CD4-positive, alpha-beta T cell (primary cell): ENCODE measurements around the gene CASP1. TPM values are rescaled to one million over a fixed set of nuclear protein-coding genes. Genes with fewer than 3 reads are reported as not detected.

Experiments used
- ATAC-seq: fragments of 200-7000 bp; cut with Tn5 transposase; one replicate; pipeline ENCODE4 v1.10.0; 2022; ENCODE audit warnings: mild to moderate bottlenecking; ENCODE audit not compliant: poor library complexity
- CTCF ChIA-PET: fragments of 350-600 bp; sonication (Branson Sonifier 250); formaldehyde crosslinking; loops from one replicate; lab custom pipeline; 2021; ENCODE audit warnings: antibody characterized with exemption, inconsistent platforms; lab: Charles Lee
- POLR2A ChIA-PET: fragments of 350-600 bp; sonication (Branson Sonifier 250); formaldehyde crosslinking; loops from one replicate; lab custom pipeline; 2021; ENCODE audit warnings: antibody characterized with exemption, inconsistent platforms; lab: Charles Lee
- DNase-seq, 14 experiments: peaks; one replicate each; pipeline ENCODE4 v3.0.0-alpha.2; 2013 to 2020; ENCODE audit warnings: mixed read lengths in 2 of 14
- H3K27ac ChIP-seq, 2 donors: one replicate each; pipeline versions ENCODE4 v1.5.1 to v1.7.0; 2013; ENCODE audit warnings: low read length in 2 of 2, low read depth in 1 of 2, mild to moderate bottlenecking in 1 of 2
- H3K27me3 ChIP-seq, 2 experiments: 1 replicate in 1 of 2; 2 replicates in 1 of 2; pipeline versions ENCODE4 v1.6.1 to v1.7.0; 2013; ENCODE audit warnings: low read length in 2 of 2, control low read depth in 1 of 2, mild to moderate bottlenecking in 1 of 2, moderate library complexity in 1 of 2; ENCODE audit not compliant: insufficient read depth in 2 of 2, control insufficient read depth in 1 of 2
- H3K36me3 ChIP-seq: one replicate; pipeline ENCODE4 v1.6.1; 2013; ENCODE audit warnings: low read length, control low read depth; ENCODE audit not compliant: insufficient read depth
- H3K4me1 ChIP-seq: one replicate; pipeline ENCODE4 v1.6.1; 2013; ENCODE audit warnings: low read length, control low read depth; ENCODE audit not compliant: insufficient read depth
- H3K4me3 ChIP-seq: one replicate; pipeline ENCODE4 v1.5.1; 2013; ENCODE audit warnings: mild to moderate bottlenecking, low read length, moderate library complexity
- H3K9me3 ChIP-seq, 2 experiments: 1 replicate in 1 of 2; 2 replicates in 1 of 2; pipeline versions ENCODE4 v1.6.1 to v1.7.0; 2013; ENCODE audit warnings: low read length in 2 of 2, mild to moderate bottlenecking in 2 of 2, control low read depth in 1 of 2, moderate library complexity in 1 of 2; ENCODE audit not compliant: control insufficient read depth in 1 of 2, insufficient read depth in 1 of 2
- H3K27ac Mint-ChIP-seq: one replicate; pipeline ENCODE4 v1.8.0; 2020; ENCODE audit warnings: mixed read lengths
- H3K27me3 Mint-ChIP-seq: one replicate; pipeline ENCODE4 v1.8.0; 2021; ENCODE audit warnings: mixed read lengths
- H3K36me3 Mint-ChIP-seq: one replicate; pipeline ENCODE4 v1.8.0; 2021; ENCODE audit warnings: low read depth, mixed read lengths
- H3K4me1 Mint-ChIP-seq: one replicate; pipeline ENCODE4 v1.8.0; 2021; ENCODE audit warnings: low read depth, mixed read lengths
- H3K4me3 Mint-ChIP-seq: one replicate; pipeline ENCODE4 v1.8.0; 2020; ENCODE audit warnings: mild to moderate bottlenecking, mixed read lengths
- H3K9me3 Mint-ChIP-seq: one replicate; pipeline ENCODE4 v1.8.0; 2020; ENCODE audit warnings: mixed read lengths
- CTCF ChIP-seq: fragments of 200-600 bp; IDR thresholded peaks from one replicate; pipeline ENCODE4 v1.8.0; 2022; ENCODE audit warnings: antibody characterized with exemption, mild to moderate bottlenecking
- intact Hi-C, 2 experiments: fragments of 100-400 bp; cut with DNase I in 1 of 2; cut with micrococcal nuclease in 1 of 2; formaldehyde crosslinking; loops; one replicate each; pipeline versions ENCODE4 v1.15.1 to v1.9.0; 2023 to 2025; cut with DNase I, micrococcal nuclease
- total RNA-seq, 174 experiments: library from RNA in 2 of 174; stranded (reverse) in 2 of 174; gene quantifications; one replicate each; pipeline ENCODE4 v1.2.3 and lab custom pipeline; 2021 to 2026

CASP1 gene
- total RNA-seq, 2 experiments from 2014 or later = 15.6 to 17.6 TPM

- ChIA-PET CTCF (no interaction called here), POLR2A (interaction anchor here (1.5 kb wide), 1 partner anchor 21 kb away, joined by 3 read pairs; no protein-coding TSS in a partner anchor)
- Mint-ChIP-seq H3K4me3 (no peak overlapping the region), H3K27ac (no peak overlapping the region), H3K4me1 (no peaks in the 10 kb centered on the region), H3K27me3 (no peaks in the 10 kb centered on the region), H3K36me3 (no peaks in the 10 kb centered on the region), H3K9me3 (no peaks in the 10 kb centered on the region)
- ATAC-seq = no peak
- no peaks in the 10 kb centered on the region for H3K9me3 ChIP-seq
- intact Hi-C loops = no loop called here
- no peak for DNase-seq
- no peak overlapping the region for H3K4me3 ChIP-seq
- peaks cover 4% of the 10 kb centered on the region for H3K36me3 ChIP-seq
- H3K4me1 ChIP-seq = no peaks in the 10 kb centered on the region
- TF ChIP-seq CTCF = no peak
- H3K27me3 ChIP-seq = no peaks in the 10 kb centered on the region
- no peak overlapping the region for H3K27ac ChIP-seq
Observed at GRCh38 chr11:105056446-105056845, 21.5 kb upstream of the CASP1 start.

- DNase-seq = no peak
- H3K9me3 Mint-ChIP-seq = no peaks in the 10 kb centered on the region
- intact Hi-C loops = no loop called here
Observed at GRCh38 chr11:105054723-105055493, 20.0 kb upstream of the CASP1 start.

GRCh38 chr11:105052487-105052886 is 17.5 kb upstream of the CASP1 start:
- Histone ChIP-seq H3K27me3 (no peaks in the 10 kb centered on the region), H3K4me3 (no peak overlapping the region), H3K4me1 (no peaks in the 10 kb centered on the region), H3K36me3 (no peaks in the 10 kb centered on the region), H3K27ac (no peak overlapping the region), H3K9me3 (no peaks in the 10 kb centered on the region)
- CTCF ChIA-PET = no interaction called here
- no peaks in the 10 kb centered on the region for H3K27me3 Mint-ChIP-seq
- DNase-seq = no peak
- no peaks in the 10 kb centered on the region for H3K9me3 Mint-ChIP-seq
- H3K36me3 Mint-ChIP-seq = no peaks in the 10 kb centered on the region
- no peak overlapping the region for H3K4me3 Mint-ChIP-seq
- no peak overlapping the region for H3K27ac Mint-ChIP-seq
- intact Hi-C loops = no loop called here
- POLR2A ChIA-PET = no interaction called here
- no peak for ATAC-seq
- TF ChIP-seq CTCF = no peak
- no peaks in the 10 kb centered on the region for H3K4me1 Mint-ChIP-seq

More at GRCh38 chr11:105054723-105055493, 20.0 kb upstream of the CASP1 start:
- Histone ChIP-seq H3K27ac (no peak overlapping the region), H3K27me3 (no peaks in the 10 kb centered on the region), H3K4me3 (no peak overlapping the region), H3K36me3 (no peaks in the 10 kb centered on the region), H3K4me1 (no peaks in the 10 kb centered on the region), H3K9me3 (no peaks in the 10 kb centered on the region)
- no peak for ATAC-seq
- Mint-ChIP-seq H3K36me3 (no peaks in the 10 kb centered on the region), H3K4me1 (no peaks in the 10 kb centered on the region), H3K4me3 (no peak overlapping the region), H3K27ac (no peak overlapping the region), H3K27me3 (no peaks in the 10 kb centered on the region)
- ChIA-PET CTCF (no interaction called here), POLR2A (no interaction called here)
- no peak for TF ChIP-seq CTCF
